ENCODE measurements around the gene ONECUT2.
"Not testable (repeated sequence)": the region's sequence is repeated elsewhere in the genome, so short reads cannot be mapped to it uniquely, and the experiment has no call there.

Gene ONECUT2

GRCh38 chr18:57446322-57446721 lies 11.1 kb downstream of the ONECUT2 start:
- no peak for FAIRE-seq

- FAIRE-seq = no peak
Observed at GRCh38 chr18:57447154-57447621, 12.0 kb downstream of the ONECUT2 start.

DNA sequence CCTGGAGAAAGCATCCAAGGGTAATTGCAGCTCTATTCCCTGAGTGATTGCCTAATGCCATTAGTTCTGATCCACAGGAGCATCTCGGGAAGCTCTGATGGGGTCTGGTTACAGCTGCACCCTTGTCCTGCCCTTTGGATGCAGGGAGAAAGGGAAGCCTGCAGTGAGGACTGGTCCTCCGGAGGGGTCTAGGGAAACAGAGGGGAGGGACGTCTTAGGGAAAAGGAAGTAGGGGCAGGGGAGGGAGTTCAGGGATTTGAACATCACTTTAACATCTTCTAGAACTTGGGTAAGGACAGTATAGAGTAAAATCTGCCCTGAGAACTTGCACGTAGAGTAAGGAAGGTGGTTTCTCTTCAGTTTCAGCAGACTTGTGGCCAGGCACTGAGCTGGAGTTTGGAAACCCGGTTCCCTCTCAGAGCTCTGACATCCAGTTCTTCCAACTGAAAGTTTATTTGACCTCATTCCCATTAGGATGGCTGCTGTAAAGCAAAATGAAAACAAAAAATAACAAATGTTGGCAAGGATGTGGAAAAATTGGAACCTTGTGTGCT lies 20.5 kb downstream of the ONECUT2 start:
- FAIRE-seq = no peak

DNA sequence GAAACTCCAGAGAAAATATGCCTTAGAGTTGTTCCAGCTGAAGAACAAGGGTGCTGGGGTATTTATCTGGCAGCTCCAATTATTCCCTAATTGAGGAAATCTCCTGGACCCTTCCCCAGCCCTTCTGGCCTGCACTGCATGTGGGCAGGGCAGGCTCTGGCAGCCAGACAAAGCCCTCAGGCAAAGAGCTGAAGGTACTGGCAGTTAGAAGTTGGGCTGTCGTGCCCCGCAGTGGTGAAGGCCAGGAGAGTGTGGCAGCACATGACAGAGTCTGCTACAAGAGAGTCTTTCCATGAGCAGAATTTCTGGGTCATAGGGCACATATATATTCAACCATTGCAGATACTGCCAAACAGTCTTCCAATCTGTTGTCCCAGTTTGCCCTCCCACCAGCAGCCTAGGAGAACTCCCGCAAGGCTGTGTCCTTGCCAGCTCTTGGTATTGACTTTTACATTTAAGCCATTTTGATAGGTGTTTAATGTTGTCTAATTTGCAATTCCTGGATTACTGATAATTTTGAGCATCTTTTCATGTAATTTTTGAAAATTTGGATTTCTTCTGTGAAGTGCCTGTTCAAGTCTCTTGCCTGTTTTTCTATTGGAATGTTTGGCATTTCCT lies 26.6 kb downstream of the ONECUT2 start:
- no peak for FAIRE-seq

- FAIRE-seq = no peak
Observed at GRCh38 chr18:57466307-57466706, 31.1 kb downstream of the ONECUT2 start.

DNA sequence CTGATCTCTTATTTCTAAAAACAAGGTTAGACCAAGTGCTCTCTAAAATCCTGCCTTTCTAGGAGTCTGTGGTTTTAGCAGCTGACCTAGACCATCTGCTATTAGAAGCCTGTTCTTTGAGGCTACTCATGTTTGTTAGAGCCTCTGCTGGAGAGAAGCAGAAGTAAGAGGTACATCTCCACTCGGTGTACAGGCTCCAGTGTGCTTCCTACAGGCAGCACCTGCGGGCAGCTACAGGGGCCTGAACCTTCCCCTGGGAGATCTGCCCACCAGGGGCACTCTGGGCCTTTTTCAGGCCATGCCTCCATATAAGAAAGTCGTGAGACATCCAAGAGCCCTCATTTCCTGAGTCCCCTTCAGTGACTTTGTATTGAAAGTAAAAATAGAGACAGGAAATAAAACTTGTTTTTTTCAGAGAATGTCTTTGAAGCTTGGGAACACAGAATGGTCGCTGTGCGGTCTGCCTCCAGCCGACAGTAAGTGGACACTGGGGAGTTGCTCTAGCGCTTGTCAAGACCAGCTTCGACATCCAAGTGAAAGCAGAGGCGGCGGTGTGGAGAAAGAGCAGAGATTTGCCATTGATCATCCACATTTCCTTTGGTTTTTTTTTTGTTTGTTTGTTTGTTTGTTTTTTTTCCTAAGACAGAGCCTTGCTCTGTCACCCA lies 31.7 kb downstream of the ONECUT2 start:
- FAIRE-seq = no peak

GRCh38 chr18:57469884-57470283 lies 34.7 kb downstream of the ONECUT2 start:
- no peak for FAIRE-seq

DNA sequence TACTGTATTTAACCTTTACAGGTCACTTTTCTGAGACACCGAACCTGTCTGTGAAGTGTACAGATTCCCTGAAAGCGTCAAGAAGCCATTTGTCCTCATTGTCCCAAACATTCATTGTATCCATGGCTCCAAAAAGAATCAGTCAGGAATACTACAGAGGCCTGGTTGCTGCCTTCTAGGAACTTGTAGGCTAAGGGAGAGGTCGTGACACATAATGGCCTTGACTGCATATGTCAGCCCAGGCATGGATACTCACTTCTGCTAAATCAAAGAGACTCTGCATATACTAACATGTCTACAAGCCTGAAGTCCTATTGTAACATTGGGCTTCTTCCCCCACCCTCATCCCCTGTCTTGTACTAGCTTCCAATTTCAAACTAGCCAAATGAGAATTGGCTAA lies 40.2 kb downstream of the ONECUT2 start:
- FAIRE-seq = no peak

DNA sequence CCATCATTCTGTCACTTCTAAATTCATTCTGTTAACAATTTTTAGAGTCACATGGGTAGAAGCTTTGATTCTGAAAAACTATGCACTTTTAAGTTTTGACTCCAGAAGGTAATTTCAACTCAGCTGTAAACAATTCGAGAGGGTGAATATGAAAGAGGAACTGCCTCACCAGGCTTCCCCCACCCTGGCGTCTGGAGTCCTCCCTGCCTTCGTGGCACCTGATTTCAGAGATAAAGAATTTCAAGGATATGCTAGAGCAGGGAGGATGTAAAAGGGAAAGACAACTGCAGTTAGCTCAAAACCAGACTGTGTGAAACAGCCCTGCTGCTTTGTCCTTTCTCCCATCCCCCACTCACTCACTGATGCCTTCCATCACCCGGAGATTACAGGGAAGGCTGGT lies 40.7 kb downstream of the ONECUT2 start:
- FAIRE-seq = no peak

DNA sequence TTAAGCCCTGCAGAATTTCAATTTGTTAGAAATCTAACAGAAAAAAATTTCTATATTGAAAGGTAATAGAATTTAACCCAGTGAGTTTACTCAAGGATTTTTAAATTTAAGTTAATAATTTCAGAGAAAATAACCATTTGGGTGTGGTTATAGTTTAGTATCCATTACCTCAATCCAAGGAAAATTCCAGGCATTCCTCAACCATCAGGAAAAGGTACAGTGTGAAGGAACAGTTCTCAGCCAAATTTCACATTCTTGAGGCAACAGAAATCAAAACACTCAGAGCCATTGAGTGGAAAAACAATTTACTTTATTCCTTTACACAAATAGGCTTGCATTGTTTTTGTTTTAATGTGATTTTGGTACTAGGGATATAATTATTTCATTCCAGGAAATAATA lies 45.6 kb downstream of the ONECUT2 start:
- no peak for FAIRE-seq

DNA sequence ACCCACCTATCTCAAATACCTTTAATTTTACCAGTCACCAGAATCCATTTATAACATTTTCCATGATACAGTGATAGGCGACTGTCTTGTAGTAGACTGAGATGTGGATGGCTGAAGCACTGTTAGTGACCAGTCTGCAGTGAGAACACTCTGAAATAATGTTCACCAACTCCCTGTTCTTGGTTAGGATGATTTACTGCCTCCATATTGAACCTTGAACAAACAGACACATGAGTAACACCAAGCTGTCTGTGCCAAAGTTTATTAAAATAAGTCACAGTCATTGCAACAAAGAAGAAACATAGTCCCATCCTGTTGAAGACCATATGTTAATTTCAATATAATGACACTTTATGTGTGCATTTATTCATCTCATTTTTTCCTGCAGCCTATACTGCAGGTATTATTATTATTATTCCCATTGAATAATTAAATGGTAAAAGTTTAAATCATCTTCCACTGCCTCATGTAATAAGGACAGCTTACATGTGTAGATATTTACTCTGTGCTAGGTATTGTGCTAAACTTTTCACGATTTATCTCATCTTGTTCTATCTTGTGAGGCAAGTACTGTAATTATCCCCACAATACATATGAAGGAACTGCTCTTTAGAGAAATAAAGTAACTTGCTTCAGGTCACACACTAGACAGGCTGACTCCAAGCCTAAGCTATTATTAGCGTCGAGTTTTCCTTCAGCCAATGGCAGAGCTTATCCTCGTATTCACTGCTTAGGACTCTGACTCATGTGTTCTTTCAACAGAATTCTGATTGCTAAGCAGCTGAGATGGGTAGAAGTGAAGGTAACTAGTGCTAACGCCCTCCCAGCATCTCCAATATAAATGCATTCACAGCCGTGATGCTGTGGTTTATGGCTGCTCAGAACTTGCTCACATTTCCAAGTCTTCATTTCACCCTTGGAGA lies 62.5 kb downstream of the ONECUT2 start:
- FAIRE-seq = no peak

- no peak for FAIRE-seq
Observed at GRCh38 chr18:57498682-57499256, 63.6 kb downstream of the ONECUT2 start.

DNA sequence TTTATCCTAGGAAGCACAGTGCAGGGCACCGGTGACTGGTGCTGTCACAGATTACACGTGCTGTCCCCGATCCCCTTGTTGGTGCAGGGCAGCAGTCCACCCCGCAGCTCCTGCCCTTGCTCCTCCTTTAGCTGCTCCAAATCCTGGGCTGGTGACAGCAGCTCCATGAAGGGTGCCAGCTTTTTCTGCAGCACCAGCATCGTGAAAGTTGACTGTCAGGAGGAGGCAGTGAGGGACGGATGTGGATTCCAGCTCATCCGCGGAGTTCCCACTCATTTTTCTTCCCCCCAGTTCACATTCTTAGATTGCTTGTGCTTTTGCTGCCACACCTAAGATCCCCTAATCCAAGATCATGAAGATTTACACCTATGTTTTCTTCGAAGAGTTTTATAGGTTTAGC lies 67.5 kb downstream of the ONECUT2 start:
- FAIRE-seq = no peak

- FAIRE-seq = no peak
Observed at GRCh38 chr18:57505231-57505630, 70.1 kb downstream of the ONECUT2 start.

- FAIRE-seq = no peak
Observed at GRCh38 chr18:57516056-57516455, 80.9 kb downstream of the ONECUT2 start.

DNA sequence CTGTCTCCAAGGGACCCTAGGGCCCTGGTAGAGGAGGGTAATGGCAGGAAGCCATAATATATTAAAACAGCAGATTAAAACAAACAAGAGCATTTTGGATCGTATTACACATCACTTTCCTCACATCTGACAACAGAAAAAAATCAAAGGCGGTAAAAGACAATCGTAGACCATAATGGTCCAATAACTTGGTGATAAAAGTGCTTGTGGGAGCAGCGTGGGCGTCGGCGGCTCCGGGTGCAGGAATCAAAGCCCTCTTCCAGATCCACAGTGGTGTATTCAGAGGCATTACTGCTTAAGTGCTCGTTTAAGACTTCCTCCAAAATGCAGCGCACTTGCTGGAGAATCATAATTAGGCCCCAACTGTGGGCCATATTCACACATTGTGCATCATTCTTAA lies 83.4 kb downstream of the ONECUT2 start:
- no peak for FAIRE-seq

DNA sequence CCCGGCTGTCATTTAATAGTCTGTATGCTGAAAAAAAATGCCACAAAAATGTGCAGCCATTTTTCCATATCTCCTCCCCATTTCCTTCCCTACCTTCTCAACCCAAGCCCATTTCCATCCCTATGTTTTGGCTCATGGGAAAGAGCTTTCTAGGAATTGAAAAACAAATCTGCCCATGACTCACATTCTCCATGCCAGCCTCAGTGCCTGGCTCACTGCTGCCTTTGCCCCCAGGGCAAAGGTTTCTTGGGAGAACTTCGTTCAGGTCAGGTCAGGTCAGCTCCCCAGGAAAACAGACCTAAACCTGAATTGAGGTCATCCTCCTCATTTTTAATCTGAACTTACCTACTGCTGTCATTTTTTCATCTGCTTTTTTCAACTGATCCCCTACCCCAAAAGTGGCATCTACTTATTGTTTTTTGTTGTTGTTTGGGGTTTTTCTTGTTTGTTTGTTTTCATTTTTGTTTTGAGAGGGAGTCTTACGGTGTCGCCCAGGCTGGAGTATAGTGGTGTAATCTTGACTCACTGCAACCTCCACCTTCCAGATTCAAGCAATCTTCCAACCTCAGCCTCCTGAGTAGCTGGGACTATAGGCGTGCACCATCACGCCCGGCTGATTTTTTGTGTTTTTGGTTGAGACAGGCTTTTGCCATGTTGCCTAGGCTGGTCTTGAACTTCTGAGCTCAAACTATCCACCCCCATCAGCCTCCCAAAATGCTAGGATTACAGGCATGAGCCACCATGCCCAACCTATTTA lies 84.7 kb downstream of the ONECUT2 start:
- FAIRE-seq = no peak

GRCh38 chr18:57522348-57522747 lies 87.2 kb downstream of the ONECUT2 start:
- not testable (repeated sequence) for FAIRE-seq

GRCh38 chr18:57523171-57523956 lies 88.2 kb downstream of the ONECUT2 start:
- no peak for FAIRE-seq

DNA sequence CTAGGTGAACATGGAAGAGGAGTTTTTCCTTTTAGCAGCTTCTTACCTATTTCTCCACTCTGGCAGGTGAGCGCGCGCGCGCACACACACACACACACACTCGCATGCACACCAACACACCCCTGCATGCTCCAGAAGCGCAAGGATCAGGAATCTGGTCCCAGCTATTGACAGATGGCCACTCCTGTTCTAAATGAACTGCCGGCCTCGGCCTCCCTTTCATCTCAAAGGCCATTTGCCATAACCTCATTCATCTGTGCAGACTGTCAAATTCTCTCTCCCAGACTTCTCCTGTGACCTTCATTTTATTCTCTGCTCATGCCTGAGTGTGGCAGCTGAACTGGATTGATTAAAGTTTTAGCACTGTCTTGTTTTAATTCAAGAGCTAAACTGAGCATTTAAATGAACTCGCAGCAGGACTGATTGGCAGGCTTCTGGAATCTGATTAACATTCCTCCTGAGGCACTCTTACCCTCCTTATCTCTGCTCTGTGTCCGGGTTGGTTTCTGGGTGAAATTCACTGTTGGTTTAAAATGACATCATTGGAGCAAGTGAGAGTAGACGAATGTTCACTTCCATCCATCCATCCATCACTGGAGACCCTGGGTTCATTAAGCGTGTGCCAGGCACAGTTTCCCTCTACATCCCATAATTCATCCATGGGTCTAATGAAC lies 92.5 kb downstream of the ONECUT2 start:
- no peak for FAIRE-seq

- no peak for FAIRE-seq
Observed at GRCh38 chr18:57529151-57529550, 94.0 kb downstream of the ONECUT2 start.

Measured in colon (tissue), 2 donors.